Nephron (organoid): ENCODE measurements around the gene ADAMTS10.

Source experiments
- H3K27ac Mint-ChIP-seq, 3 experiments: 2 replicates each; pipeline ENCODE4 v1.8.0; 2020; ENCODE audit warnings: mixed read lengths in 3 of 3, mild to moderate bottlenecking in 2 of 3, moderate library complexity in 1 of 3
- H3K27me3 Mint-ChIP-seq: 2 replicates; pipeline ENCODE4 v1.8.0; 2021; ENCODE audit warnings: low read depth, mild to moderate bottlenecking, moderate library complexity, mixed read lengths
- H3K36me3 Mint-ChIP-seq: 2 replicates; pipeline ENCODE4 v1.8.0; 2020; ENCODE audit warnings: low read depth, mixed read lengths
- H3K4me1 Mint-ChIP-seq: 2 replicates; pipeline ENCODE4 v1.8.0; 2020; ENCODE audit warnings: mixed read lengths
- H3K4me3 Mint-ChIP-seq, 3 experiments: 2 replicates each; pipeline ENCODE4 v1.8.0; 2020; ENCODE audit warnings: mild to moderate bottlenecking in 3 of 3, mixed read lengths in 3 of 3, moderate library complexity in 2 of 3
- H3K9me3 Mint-ChIP-seq: 2 replicates; pipeline ENCODE4 v1.8.0; 2020; ENCODE audit warnings: mixed read lengths
- CTCF ChIP-seq, 3 experiments: fragments of 200-600 bp; sonication (generic); IDR thresholded peaks; one replicate each; pipeline ENCODE4 v1.5.0; 2021; ENCODE audit warnings: antibody characterized with exemption in 3 of 3; ENCODE audit not compliant: unreplicated experiment in 3 of 3

ADAMTS10 gene

GRCh38 chr19:8614455-8614854 lies 3.9 kb upstream of the ADAMTS10 start:
- TF ChIP-seq CTCF (IDR thresholded peaks at IDR 0.05; ENCODE audit: unreplicated experiment in 3 of 3), result no peak
- peaks cover 24% of the 10 kb centered on the region for H3K4me1 Mint-ChIP-seq

GRCh38 chr19:8612807-8613171 lies 2.3 kb upstream of the ADAMTS10 start:
- Mint-ChIP-seq H3K27me3 (peaks cover 8% of the 10 kb centered on the region), H3K4me3 (peak overlapping the region; percentile 82 to 93 (median 92)), H3K9me3 (no peaks in the 10 kb centered on the region), H3K27ac (peak overlapping the region; percentile 78 to 99 (median 94)), H3K4me1 (peaks cover 36% of the 10 kb centered on the region), H3K36me3 (peaks cover 7% of the 10 kb centered on the region)
- TF ChIP-seq CTCF (IDR thresholded peaks at IDR 0.05; ENCODE audit: unreplicated experiment in 3 of 3), result no peak

More at GRCh38 chr19:8614455-8614854, 3.9 kb upstream of the ADAMTS10 start:
- no peak overlapping the region for H3K4me3 Mint-ChIP-seq
- H3K27ac Mint-ChIP-seq, result no peak overlapping the region
- no peaks in the 10 kb centered on the region for H3K36me3 Mint-ChIP-seq
- peaks cover 8% of the 10 kb centered on the region for H3K27me3 Mint-ChIP-seq
- no peaks in the 10 kb centered on the region for H3K9me3 Mint-ChIP-seq

- H3K4me1 Mint-ChIP-seq, result peaks cover 38% of the 10 kb centered on the region
- H3K27ac Mint-ChIP-seq, result peak overlapping the region; percentile 91 to 99 (median 94)
- TF ChIP-seq CTCF (IDR thresholded peaks at IDR 0.05; ENCODE audit: unreplicated experiment in 3 of 3), result no peak
- peaks cover 8% of the 10 kb centered on the region for H3K27me3 Mint-ChIP-seq
- H3K36me3 Mint-ChIP-seq, result peaks cover 13% of the 10 kb centered on the region
- no peaks in the 10 kb centered on the region for H3K9me3 Mint-ChIP-seq
- peak overlapping the region; percentile 82 to 93 (median 92) for H3K4me3 Mint-ChIP-seq
These were observed 1.6 kb upstream of the ADAMTS10 start for GRCh38 chr19:8611877-8612806.

GRCh38 chr19:8611391-8611876 lies 919 bp upstream of the ADAMTS10 start:
- Mint-ChIP-seq H3K36me3 (peaks cover 20% of the 10 kb centered on the region), H3K4me3 (peak overlapping the region; percentile 82 to 93 (median 92)), H3K27me3 (peaks cover 8% of the 10 kb centered on the region), H3K4me1 (peaks cover 45% of the 10 kb centered on the region), H3K27ac (peak overlapping the region; percentile 33 to 99 (median 94)), H3K9me3 (peaks cover 3% of the 10 kb centered on the region)
- no peak for TF ChIP-seq CTCF (IDR thresholded peaks at IDR 0.05; ENCODE audit: unreplicated experiment in 3 of 3)

- Mint-ChIP-seq H3K4me1 (peaks cover 45% of the 10 kb centered on the region), H3K27me3 (peaks cover 3% of the 10 kb centered on the region), H3K36me3 (peaks cover 25% of the 10 kb centered on the region), H3K9me3 (peaks cover 4% of the 10 kb centered on the region), H3K27ac (no peak overlapping the region), H3K4me3 (peak overlapping the region in 2 of 3 experiments; percentile 53 to 63)
- TF ChIP-seq CTCF (IDR thresholded peaks at IDR 0.05; ENCODE audit: unreplicated experiment in 3 of 3), result no peak
These were observed 403 bp upstream of the ADAMTS10 start for GRCh38 chr19:8610936-8611300.
